Bronchial epithelial cell (primary cell): Measurements from ENCODE around the gene ZNF628. TPM values are rescaled to one million over a fixed set of nuclear protein-coding genes. Genes with fewer than 3 reads are reported as not detected.

Experiments used
- DNase-seq: peaks from one replicate; pipeline ENCODE4 v3.0.0-alpha.2; 2010; ENCODE audit warnings: low read depth
- FAIRE-seq: peaks from 2 replicates; lab custom pipeline; 2011; peaks lifted over from hg19 to GRCh38; lab: Jason Lieb, UNC
- H3K27me3 ChIP-seq: 2 replicates; pipeline ENCODE4 v1.5.1; 2011; ENCODE audit warnings: low read length; ENCODE audit not compliant: control insufficient read depth, insufficient read depth
- H3K36me3 ChIP-seq: 2 replicates; pipeline ENCODE4 v1.5.1; 2011; ENCODE audit warnings: low read length; ENCODE audit not compliant: control insufficient read depth, insufficient read depth
- H3K4me3 ChIP-seq: 2 replicates; pipeline ENCODE4 v1.5.1; 2011; ENCODE audit warnings: mild to moderate bottlenecking, low read depth, low read length, control low read depth
- CTCF ChIP-seq: IDR thresholded peaks from 2 replicates; pipeline ENCODE4 v1.5.1; 2011; ENCODE audit warnings: mild to moderate bottlenecking, moderate library complexity, low read length, control low read depth, inconsistent platforms; ENCODE audit not compliant: insufficient read depth, severe bottlenecking
- total RNA-seq: library from RNA; depleted of rRNA; stranded (reverse); fragments of >200 nt; gene quantifications from 2 replicates; pipeline ENCODE4 v1.2.1, GENCODE V29; 2014

ZNF628 gene
- total RNA-seq, 1 donor from 2014 or later: 0.79 TPM

- no peak for TF ChIP-seq CTCF
- H3K4me3 ChIP-seq: no peak overlapping the region
- no peaks in the 10 kb centered on the region for H3K36me3 ChIP-seq
- DNase-seq: no peak
- no peak for FAIRE-seq
- H3K27me3 ChIP-seq: peaks cover 8% of the 10 kb centered on the region
These were observed 20.1 kb upstream of the ZNF628 start for GRCh38 chr19:55456347-55456746.

- no peak for DNase-seq
- FAIRE-seq: no peak
- Histone ChIP-seq H3K36me3 (no peaks in the 10 kb centered on the region), H3K27me3 (no peaks in the 10 kb centered on the region), H3K4me3 (no peak overlapping the region)
- TF ChIP-seq CTCF: no peak
These were observed 18.5 kb upstream of the ZNF628 start for GRCh38 chr19:55457683-55458457.

GRCh38 chr19:55459551-55459949 is 16.9 kb upstream of the ZNF628 start:
- no peaks in the 10 kb centered on the region for H3K27me3 ChIP-seq
- TF ChIP-seq CTCF: no peak
- FAIRE-seq (no peak), DNase-seq (no peak)
- H3K36me3 ChIP-seq: no peaks in the 10 kb centered on the region
- H3K4me3 ChIP-seq: no peak overlapping the region

- no peak overlapping the region for H3K4me3 ChIP-seq
- H3K27me3 ChIP-seq: no peaks in the 10 kb centered on the region
- TF ChIP-seq CTCF: no peak
- DNase-seq (no peak), FAIRE-seq (no peak)
- no peaks in the 10 kb centered on the region for H3K36me3 ChIP-seq
These were observed 16.3 kb upstream of the ZNF628 start for GRCh38 chr19:55459950-55460657.

GRCh38 chr19:55460670-55461258 is 15.7 kb upstream of the ZNF628 start:
- no peak for TF ChIP-seq CTCF
- DNase-seq: peak; percentile 32
- Histone ChIP-seq H3K4me3 (peak overlapping the region; percentile 93), H3K27me3 (no peaks in the 10 kb centered on the region), H3K36me3 (no peaks in the 10 kb centered on the region)
- no peak for FAIRE-seq
